ENCODE data around the gene SMCO2.

GRCh38 chr12:27513155-27513824, 66.8 kb downstream of the SMCO2 start:
- TF ChIP-seq SIN3A (IDR thresholded peaks at IDR 0.05; ENCODE audit: borderline replicate concordance, insufficient read depth, low read depth, low read length) (no peak), CTCF (IDR thresholded peaks at IDR 0.05) (no peak), POLR2AphosphoS5 (IDR thresholded peaks at IDR 0.05; ENCODE audit: low read depth, low read length) (no peak)

Measured in Panc1 (cell line).